HEK293 (cell line): Measurements from ENCODE around the gene DHRS3.

ENCODE experiments used
- FEZF1 ChIP-seq: fragments of 450-650 bp; formaldehyde crosslinking; IDR thresholded peaks from 2 replicates; pipeline ENCODE4 v1.5.1; 2016; ENCODE audit warnings: missing biosample characterization, missing genetic modification characterization
- GFI1B ChIP-seq: fragments of 450-650 bp; formaldehyde crosslinking; IDR thresholded peaks from 2 replicates; pipeline ENCODE4 v1.5.1; 2016; ENCODE audit warnings: missing biosample characterization, missing genetic modification characterization
- HIC1 ChIP-seq: fragments of 450-650 bp; formaldehyde crosslinking; IDR thresholded peaks from 2 replicates; pipeline ENCODE4 v1.5.1; 2016; ENCODE audit warnings: missing biosample characterization, missing genetic modification characterization
- HOXA7 ChIP-seq: sonication (generic); formaldehyde crosslinking; IDR thresholded peaks from 2 replicates; pipeline ENCODE4 v1.8.1; 2022; ENCODE audit warnings: missing genetic modification reagents, borderline replicate concordance
- INSM2 ChIP-seq: fragments of 450-650 bp; formaldehyde crosslinking; IDR thresholded peaks from 2 replicates; pipeline ENCODE4 v1.5.1; 2016; ENCODE audit warnings: missing biosample characterization, missing genetic modification characterization
- KLF10 ChIP-seq: fragments of 450-650 bp; IDR thresholded peaks from 2 replicates; pipeline ENCODE4 v1.5.1; 2018; ENCODE audit warnings: missing biosample characterization, mild to moderate bottlenecking, missing genetic modification characterization
- MEIS1 ChIP-seq: sonication (generic); formaldehyde crosslinking; IDR thresholded peaks from 2 replicates; pipeline ENCODE4 v1.8.1; 2022; ENCODE audit warnings: missing genetic modification reagents, mild to moderate bottlenecking, borderline replicate concordance
- PRDM1 ChIP-seq: fragments of 450-650 bp; formaldehyde crosslinking; IDR thresholded peaks from 2 replicates; pipeline ENCODE4; 2016; ENCODE audit warnings: missing biosample characterization, missing genetic modification characterization
- REPIN1 ChIP-seq: fragments of 450-650 bp; formaldehyde crosslinking; IDR thresholded peaks from 2 replicates; pipeline ENCODE4 v1.5.1; 2017; ENCODE audit warnings: missing biosample characterization, missing genetic modification characterization, low read depth
- REST ChIP-seq: fragments of 450-650 bp; formaldehyde crosslinking; IDR thresholded peaks from 2 replicates; pipeline ENCODE4 v1.5.1; 2016; ENCODE audit warnings: missing biosample characterization, missing genetic modification characterization
- SP7 ChIP-seq: fragments of 450-650 bp; formaldehyde crosslinking; IDR thresholded peaks from 2 replicates; pipeline ENCODE4 v1.5.1; 2016; ENCODE audit warnings: missing biosample characterization, missing genetic modification characterization
- TCF7L2 ChIP-seq: IDR thresholded peaks from 2 replicates; pipeline ENCODE4 v1.6.1; 2011; ENCODE audit warnings: low read depth, mild to moderate bottlenecking, inconsistent platforms, low read length, moderate library complexity, borderline replicate concordance
- ZBTB21 ChIP-seq: fragments of 450-650 bp; formaldehyde crosslinking; IDR thresholded peaks from 2 replicates; pipeline ENCODE4 v1.5.1; 2017; ENCODE audit warnings: missing biosample characterization, missing genetic modification characterization
- ZIC2 ChIP-seq: fragments of 450-650 bp; formaldehyde crosslinking; IDR thresholded peaks from 2 replicates; pipeline ENCODE4 v1.5.1; 2016; ENCODE audit warnings: missing biosample characterization, missing genetic modification characterization
- ZNF114 ChIP-seq: fragments of 450-650 bp; formaldehyde crosslinking; IDR thresholded peaks from 2 replicates; pipeline ENCODE4 v1.5.0; 2017; ENCODE audit warnings: missing biosample characterization, missing genetic modification characterization
- ZNF132 ChIP-seq: fragments of 450-650 bp; formaldehyde crosslinking; IDR thresholded peaks from 2 replicates; pipeline ENCODE4 v1.5.1; 2017; ENCODE audit warnings: missing biosample characterization, missing genetic modification characterization, borderline replicate concordance
- ZNF133 ChIP-seq: fragments of 450-650 bp; formaldehyde crosslinking; IDR thresholded peaks from 2 replicates; pipeline ENCODE4 v1.5.1; 2016; ENCODE audit warnings: missing biosample characterization, missing genetic modification characterization
- ZNF184 ChIP-seq: fragments of 450-650 bp; IDR thresholded peaks from 2 replicates; pipeline ENCODE4 v1.5.1; 2018; ENCODE audit warnings: missing biosample characterization, mild to moderate bottlenecking, missing genetic modification characterization
- ZNF214 ChIP-seq: fragments of 450-650 bp; formaldehyde crosslinking; IDR thresholded peaks from 2 replicates; pipeline ENCODE4 v1.5.1; 2017; ENCODE audit warnings: missing biosample characterization, mild to moderate bottlenecking, missing genetic modification characterization, borderline replicate concordance
- ZNF274 ChIP-seq, 2 experiments: fragments of 200-500 bp in 1 of 2; fragments of 450-650 bp in 1 of 2; sonication (Bioruptor generic) in 1 of 2; formaldehyde crosslinking in 1 of 2; IDR thresholded peaks; 2 replicates each; pipeline versions ENCODE4 v1.5.1 to v1.6.1; 2014 to 2016; ENCODE audit warnings: borderline replicate concordance in 1 of 2, inconsistent platforms in 1 of 2, low read length in 1 of 2, missing biosample characterization in 1 of 2, missing genetic modification characterization in 1 of 2
- ZNF37A ChIP-seq: fragments of 450-650 bp; IDR thresholded peaks from 2 replicates; pipeline ENCODE4 v1.5.1; 2018; ENCODE audit warnings: missing biosample characterization, missing genetic modification characterization
- ZNF416 ChIP-seq: fragments of 450-650 bp; formaldehyde crosslinking; IDR thresholded peaks from 2 replicates; pipeline ENCODE4 v1.5.1; 2016; ENCODE audit warnings: missing biosample characterization, missing genetic modification characterization
- ZNF529 ChIP-seq: fragments of 450-650 bp; formaldehyde crosslinking; IDR thresholded peaks from 2 replicates; pipeline ENCODE4 v1.5.1; 2017; ENCODE audit warnings: missing genetic modification characterization, missing biosample characterization; ENCODE audit not compliant: insufficient replicate concordance
- ZNF555 ChIP-seq: fragments of 450-650 bp; formaldehyde crosslinking; conservative IDR thresholded peaks from 2 replicates; pipeline ENCODE4 v1.5.1; 2017; ENCODE audit warnings: missing biosample characterization, mild to moderate bottlenecking, missing genetic modification characterization, inconsistent platforms
- ZNF596 ChIP-seq: fragments of 450-650 bp; IDR thresholded peaks from 2 replicates; pipeline ENCODE4 v1.5.0; 2018; ENCODE audit warnings: missing biosample characterization, mild to moderate bottlenecking, missing genetic modification characterization, moderate library complexity
- ZNF600 ChIP-seq: fragments of 450-650 bp; formaldehyde crosslinking; IDR thresholded peaks from 2 replicates; pipeline ENCODE4 v1.5.1; 2016; ENCODE audit warnings: missing biosample characterization, missing genetic modification characterization
- ZNF629 ChIP-seq: fragments of 450-650 bp; formaldehyde crosslinking; IDR thresholded peaks from 2 replicates; pipeline ENCODE4 v1.5.1; 2017; ENCODE audit warnings: missing biosample characterization, missing genetic modification characterization
- ZNF692 ChIP-seq: fragments of 450-650 bp; formaldehyde crosslinking; IDR thresholded peaks from 2 replicates; pipeline ENCODE4 v1.5.1; 2016; ENCODE audit warnings: missing biosample characterization, missing genetic modification characterization
- ZNF707 ChIP-seq: fragments of 450-650 bp; formaldehyde crosslinking; IDR thresholded peaks from 2 replicates; pipeline ENCODE4 v1.5.1; 2016; ENCODE audit warnings: missing biosample characterization, missing genetic modification characterization
- ZNF837 ChIP-seq: fragments of 450-650 bp; formaldehyde crosslinking; IDR thresholded peaks from 2 replicates; pipeline ENCODE4 v1.5.1; 2016; ENCODE audit warnings: missing biosample characterization, missing genetic modification characterization
- ZNF843 ChIP-seq: fragments of 450-650 bp; formaldehyde crosslinking; IDR thresholded peaks from 2 replicates; pipeline ENCODE4 v1.5.1; 2016; ENCODE audit warnings: missing biosample characterization, missing genetic modification characterization
- ZXDB ChIP-seq: fragments of 450-650 bp; formaldehyde crosslinking; IDR thresholded peaks from 2 replicates; pipeline ENCODE4 v1.5.1; 2016; ENCODE audit warnings: missing biosample characterization, missing genetic modification characterization

Gene DHRS3

GRCh38 chr1:12604114-12604874, 13.7 kb downstream of the DHRS3 start (continued):
- TF ChIP-seq MEIS1 (CRISPR knock-in tag) = no peak
- TF ChIP-seq FEZF1 (tag by site-specific recombination) = no peak
- peak; percentile 95 for TF ChIP-seq SP7
- 0 out of 2 replicates have a peak, but pooled peaks have one; percentile 8 for TF ChIP-seq ZNF596 (tag by site-specific recombination)
- no peak for TF ChIP-seq REPIN1
- TF ChIP-seq HOXA7 (CRISPR knock-in tag) = no peak
- TF ChIP-seq ZNF600 (tag by site-specific recombination) = 0 out of 2 replicates have a peak, but pooled peaks have one; percentile 38
- TF ChIP-seq PRDM1 = peak; percentile 85
- no peak for TF ChIP-seq ZNF274 (IDR thresholded peaks at IDR 0.05; ENCODE audit: low read length)
- TF ChIP-seq ZNF274 (tag by site-specific recombination; IDR thresholded peaks at IDR 0.05; ENCODE audit: borderline replicate concordance) = no peak
- TF ChIP-seq ZNF837 (tag by site-specific recombination) = no peak
- TF ChIP-seq HIC1 (tag by site-specific recombination) = peak; percentile 55; the same call in 1 of the 2 replicates
- TF ChIP-seq GFI1B (tag by site-specific recombination) = peak; percentile 39; the same call in 1 of the 2 replicates
- TF ChIP-seq ZNF133 (tag by site-specific recombination) = no peak
- no peak for TF ChIP-seq ZNF555 (tag by site-specific recombination)
- TF ChIP-seq ZXDB (tag by site-specific recombination) = peak; percentile 73
- no peak for TF ChIP-seq ZNF416 (tag by site-specific recombination)
- no peak for TF ChIP-seq ZNF114 (tag by site-specific recombination)
- TF ChIP-seq INSM2 = peak; percentile 94
- TF ChIP-seq ZNF37A = no peak
- 0 out of 2 replicates have a peak, but pooled peaks have one; percentile 52 for TF ChIP-seq ZNF184 (tag by site-specific recombination)
- TF ChIP-seq ZNF529 (tag by site-specific recombination) = no peak
- 0 out of 2 replicates have a peak, but pooled peaks have one; percentile 21 for TF ChIP-seq ZBTB21
- peak; percentile 82 for TF ChIP-seq ZNF629 (tag by site-specific recombination)
- no peak for TF ChIP-seq ZNF707
- TF ChIP-seq ZNF692 = peak; percentile 35; the same call in 1 of the 2 replicates
- TF ChIP-seq ZNF214 = no peak
- TF ChIP-seq ZIC2 (tag by site-specific recombination) = peak; percentile 33
- TF ChIP-seq REST (tag by site-specific recombination) = no peak
- TF ChIP-seq KLF10 = no peak
- TF ChIP-seq ZNF843 = 0 out of 2 replicates have a peak, but pooled peaks have one; percentile 34
- no peak for TF ChIP-seq ZNF132 (tag by site-specific recombination)
- TF ChIP-seq TCF7L2 = no peak
